H1 (cell line): ENCODE data around the gene ST3GAL3. TPM values are rescaled to one million over a fixed set of nuclear protein-coding genes. Genes with fewer than 3 reads are reported as not detected.
A peak's percentile ranks its signal among the peaks of the same experiment; 100 is the strongest.

ENCODE experiments used
- CTCF ChIA-PET: fragments of 300-600 bp; sonication (Branson Sonifier 250); formaldehyde crosslinking; loops from one replicate; lab custom pipeline; 2021; ENCODE audit not compliant: partially characterized antibody; lab: Charles Lee
- POLR2A ChIA-PET: fragments of 300-600 bp; sonication (Branson Sonifier 250); formaldehyde crosslinking; loops from one replicate; lab custom pipeline; 2021; ENCODE audit warnings: inconsistent platforms; ENCODE audit not compliant: partially characterized antibody; lab: Charles Lee
- DNase-seq, 2 experiments: peaks; one replicate each; pipeline versions ENCODE4 v3.0.0 to v3.0.0-alpha.2; 2010 to 2022; ENCODE audit warnings: low spot score in 2 of 2, low read depth in 1 of 2, mixed read lengths in 1 of 2
- FAIRE-seq: peaks from 2 replicates; lab custom pipeline; 2011; peaks lifted over from hg19 to GRCh38; lab: Jason Lieb, UNC
- H2AFZ ChIP-seq: 2 replicates; pipeline ENCODE4 v1.8.1; 2012; ENCODE audit warnings: low read length, inconsistent platforms
- H2AK5ac ChIP-seq: 2 replicates; pipeline ENCODE4 v1.6.1; 2013; ENCODE audit warnings: low read depth, low read length
- H2BK120ac ChIP-seq: replicated peaks from 2 replicates; pipeline ENCODE3; 2013; ENCODE audit warnings: low read depth, low read length, inconsistent platforms
- H2BK12ac ChIP-seq: 2 replicates; pipeline ENCODE4 v1.6.1; 2013; ENCODE audit warnings: low read depth, low read length
- H2BK15ac ChIP-seq: 2 replicates; pipeline ENCODE4 v1.6.1; 2013; ENCODE audit warnings: low read length
- H2BK20ac ChIP-seq: 2 replicates; pipeline ENCODE4 v1.6.1; 2013; ENCODE audit warnings: low read length
- H2BK5ac ChIP-seq: 2 replicates; pipeline ENCODE4 v1.6.1; 2013; ENCODE audit warnings: low read depth, low read length
- H3K14ac ChIP-seq: 2 replicates; pipeline ENCODE4 v1.6.1; 2013; ENCODE audit warnings: inconsistent platforms; ENCODE audit not compliant: insufficient read length
- H3K18ac ChIP-seq: 2 replicates; pipeline ENCODE4 v1.6.1; 2013; ENCODE audit warnings: low read length; ENCODE audit errors: extremely low read depth
- H3K23ac ChIP-seq: 2 replicates; pipeline ENCODE4 v1.6.1; 2013; ENCODE audit warnings: inconsistent platforms; ENCODE audit not compliant: insufficient read length
- H3K23me2 ChIP-seq: 2 replicates; pipeline ENCODE4 v1.6.1; 2013; ENCODE audit warnings: low read depth, low read length
- H3K27ac ChIP-seq: 2 replicates; pipeline ENCODE4 v1.6.1; 2011; ENCODE audit warnings: low read depth, low read length, inconsistent platforms
- H3K27me3 ChIP-seq, 4 experiments: replicated peaks in 1 of 4; 1 replicate in 1 of 4; 2 replicates in 3 of 4; pipeline versions ENCODE4 v1.6.1 to v1.8.1; 2011 to 2013; ENCODE audit warnings: low read length in 3 of 4, mild to moderate bottlenecking in 3 of 4, inconsistent platforms in 2 of 4, mixed read lengths in 2 of 4, moderate library complexity in 1 of 4; ENCODE audit not compliant: control insufficient read depth in 3 of 4, insufficient read depth in 3 of 4; ENCODE audit errors: extremely low read depth in 1 of 4
- H3K36me3 ChIP-seq, 4 experiments: 2 replicates each; pipeline versions ENCODE4 v1.6.1 to v1.8.1; 2011 to 2013; ENCODE audit warnings: mild to moderate bottlenecking in 4 of 4, low read length in 3 of 4, moderate library complexity in 2 of 4, control low read depth in 1 of 4, inconsistent platforms in 1 of 4; ENCODE audit not compliant: insufficient read depth in 4 of 4, control insufficient read depth in 2 of 4
- H3K4ac ChIP-seq: replicated peaks from 2 replicates; pipeline ENCODE3; 2013; ENCODE audit warnings: low read length, low read depth, mixed read lengths, inconsistent platforms; ENCODE audit not compliant: insufficient read length
- H3K4me1 ChIP-seq, 4 experiments: replicated peaks in 1 of 4; 1 replicate in 1 of 4; 2 replicates in 3 of 4; pipeline versions ENCODE4 v1.6.1 to v1.8.1; 2011 to 2013; ENCODE audit warnings: low read length in 3 of 4, inconsistent platforms in 2 of 4, mixed read lengths in 1 of 4; ENCODE audit not compliant: insufficient read depth in 4 of 4, control insufficient read depth in 3 of 4
- H3K4me2 ChIP-seq, 2 experiments: 2 replicates each; pipeline versions ENCODE4 v1.6.1 to v1.8.1; 2011 to 2013; ENCODE audit warnings: low read depth in 2 of 2, low read length in 2 of 2, control low read depth in 1 of 2, inconsistent platforms in 1 of 2, mild to moderate bottlenecking in 1 of 2; ENCODE audit not compliant: insufficient read depth in 1 of 2
- H3K4me3 ChIP-seq, 4 experiments: fragments of 200-600, 300-600 bp in 1 of 4; sonication (generic), shearing (Covaris generic), sonication (Bioruptor Twin) in 1 of 4; 2 replicates each; pipeline versions ENCODE4 v1.5.1 to v1.8.1; 2011 to 2016; ENCODE audit warnings: low read length in 4 of 4, low read depth in 3 of 4, control low read depth in 2 of 4, inconsistent platforms in 2 of 4, mild to moderate bottlenecking in 2 of 4, mixed read lengths in 1 of 4, moderate library complexity in 1 of 4; ENCODE audit not compliant: insufficient read depth in 2 of 4; ENCODE audit errors: extremely low read depth in 1 of 4
- H3K56ac ChIP-seq: replicated peaks from 2 replicates; pipeline ENCODE3; 2013; ENCODE audit warnings: low read depth, mild to moderate bottlenecking, mixed read lengths, low read length, inconsistent platforms; ENCODE audit not compliant: insufficient read length
- H3K79me1 ChIP-seq: 2 replicates; pipeline ENCODE4 v1.6.1; 2013; ENCODE audit warnings: low read depth, low read length, control low read depth
- H3K79me2 ChIP-seq, 2 experiments: 2 replicates each; pipeline versions ENCODE4 v1.6.1 to v1.8.1; 2012 to 2013; ENCODE audit warnings: low read length in 2 of 2, mild to moderate bottlenecking in 2 of 2, inconsistent platforms in 1 of 2; ENCODE audit not compliant: insufficient read depth in 2 of 2, control insufficient read depth in 1 of 2
- H3K9ac ChIP-seq, 4 experiments: replicated peaks in 1 of 4; 1 replicate in 1 of 4; 2 replicates in 3 of 4; pipeline versions ENCODE4 v1.6.1 to v1.8.1; 2011 to 2013; ENCODE audit warnings: low read depth in 3 of 4, low read length in 3 of 4, control low read depth in 2 of 4, mild to moderate bottlenecking in 2 of 4, moderate library complexity in 2 of 4, inconsistent platforms in 1 of 4; ENCODE audit errors: extremely low read depth in 1 of 4
- H3K9me3 ChIP-seq, 2 experiments: 2 replicates each; pipeline versions ENCODE4 v1.6.1 to v1.8.1; 2012 to 2013; ENCODE audit warnings: mild to moderate bottlenecking in 2 of 2, moderate library complexity in 2 of 2, control low read depth in 1 of 2, inconsistent platforms in 1 of 2, low read depth in 1 of 2, low read length in 1 of 2, mixed read lengths in 1 of 2; ENCODE audit not compliant: insufficient read depth in 2 of 2
- H4K20me1 ChIP-seq, 2 experiments: replicated peaks in 1 of 2; 2 replicates each; pipeline versions ENCODE3 to v1.8.1; 2011 to 2013; ENCODE audit warnings: inconsistent platforms in 2 of 2, low read length in 2 of 2, mild to moderate bottlenecking in 1 of 2; ENCODE audit not compliant: insufficient read depth in 2 of 2, control insufficient read depth in 1 of 2
- H4K5ac ChIP-seq: 2 replicates; pipeline ENCODE4 v1.6.1; 2013; ENCODE audit warnings: low read length, low read depth, mixed read lengths, inconsistent platforms; ENCODE audit not compliant: insufficient read length
- H4K8ac ChIP-seq: 2 replicates; pipeline ENCODE4 v1.8.0; 2013; ENCODE audit warnings: mild to moderate bottlenecking, moderate library complexity, low read length, inconsistent platforms; ENCODE audit not compliant: insufficient read depth; ENCODE audit errors: extremely low read depth
- H4K91ac ChIP-seq: replicated peaks from 2 replicates; pipeline ENCODE3; 2013; ENCODE audit warnings: low read length, mixed read lengths, inconsistent platforms; ENCODE audit not compliant: insufficient read length
- ASH2L ChIP-seq: fragments of 200-600, 300-600 bp; sonication (generic); IDR thresholded peaks from one replicate; pipeline ENCODE4 v1.7.1; 2017; ENCODE audit warnings: low read length
- GTF2F1 ChIP-seq: IDR thresholded peaks from 2 replicates; pipeline ENCODE4 v1.6.1; 2012; ENCODE audit warnings: low read depth, low read length, improper control_type of control experiment, borderline replicate concordance
- HDAC2 ChIP-seq, 2 experiments: fragments of 300-600 bp in 1 of 2; sonication (generic) in 1 of 2; IDR thresholded peaks; 2 replicates each; pipeline ENCODE4 v1.6.1; 2011 to 2012; ENCODE audit warnings: low read depth in 2 of 2, low read length in 2 of 2, mild to moderate bottlenecking in 2 of 2, moderate library complexity in 2 of 2, borderline replicate concordance in 1 of 2, inconsistent platforms in 1 of 2
- JUND ChIP-seq: IDR thresholded peaks from 2 replicates; pipeline ENCODE4 v1.6.1; 2011; ENCODE audit warnings: mild to moderate bottlenecking, improper control_type of control experiment, low read length
- POU5F1 ChIP-seq: IDR thresholded peaks from 2 replicates; pipeline ENCODE4 v1.6.1; 2011; ENCODE audit warnings: low read depth, mild to moderate bottlenecking, low read length, moderate library complexity
- RAD21 ChIP-seq, 2 experiments: IDR thresholded peaks in 1 of 2; conservative IDR thresholded peaks in 1 of 2; 2 replicates each; pipeline ENCODE4 v1.6.1; 2011; ENCODE audit warnings: low read depth in 2 of 2, low read length in 2 of 2, improper control_type of control experiment in 1 of 2, inconsistent platforms in 1 of 2, mild to moderate bottlenecking in 1 of 2, moderate library complexity in 1 of 2
- RBBP5 ChIP-seq: IDR thresholded peaks from 2 replicates; pipeline ENCODE4 v1.7.1; 2012; ENCODE audit warnings: low read depth, mild to moderate bottlenecking, inconsistent platforms, low read length, moderate library complexity, borderline replicate concordance
- SIN3A ChIP-seq, 2 experiments: IDR thresholded peaks in 1 of 2; conservative IDR thresholded peaks in 1 of 2; 2 replicates each; pipeline ENCODE4 v1.6.1; 2011 to 2012; ENCODE audit warnings: low read length in 2 of 2, improper control_type of control experiment in 1 of 2, low read depth in 1 of 2, mild to moderate bottlenecking in 1 of 2
- SP2 ChIP-seq: IDR thresholded peaks from 2 replicates; pipeline ENCODE4 v1.6.1; 2012; ENCODE audit warnings: mild to moderate bottlenecking, low read length, inconsistent platforms
- TBP ChIP-seq: IDR thresholded peaks from 2 replicates; pipeline ENCODE4 v1.6.1; 2011; ENCODE audit warnings: low read depth, low read length, improper control_type of control experiment
- ZNF274 ChIP-seq: IDR thresholded peaks from 2 replicates; pipeline ENCODE4 v1.7.0; 2012; ENCODE audit warnings: low read length, borderline replicate concordance; ENCODE audit errors: extremely low read depth
- WGBS, 2 experiments: shearing (Covaris generic) in 1 of 2; methylation state at CpG; one replicate each; pipeline versions ENCODE4 v1.1.6 to v1.1.7; 2013 to 2015; ENCODE audit warnings: low lambda C conversion rate in 2 of 2, mixed read lengths in 2 of 2, inconsistent platforms in 1 of 2, low coverage in 1 of 2, missing lambda C conversion rate in 1 of 2; ENCODE audit not compliant: insufficient replicate concordance in 2 of 2, insufficient coverage in 1 of 2, insufficient read length in 1 of 2; ENCODE audit errors: extremely low coverage in 1 of 2, missing lambda C conversion rate in 1 of 2; 5-methylcytosine and 5-hydroxymethylcytosine counted together
- polyA plus RNA-seq, 7 experiments: library from polyadenylated mRNA; depleted of rRNA in 3 of 7; stranded (reverse) in 5 of 7; unstranded in 2 of 7; fragments of >200 nt in 5 of 7; fragments of 200-250 nt in 2 of 7; gene quantifications; 1 replicate in 5 of 7; 2 replicates in 1 of 7; 4 replicates in 1 of 7; pipeline versions ENCODE4 v1.2.1 to v1.2.3, GENCODE V29; 2011 to 2013; ENCODE audit warnings: missing spikeins in 2 of 7, mixed read lengths in 2 of 7
- total RNA-seq: library from RNA; stranded (reverse); fragmentation: NEBNext Ultra II Directional; extraction: Animal tissue kit (Norgen Biotek cat#: 25700); gene quantifications from 2 replicates; pipeline ENCODE4 v1.2.1, GENCODE V29; 2021
- TF ChIP-seq, protein P1 (sequence below): IDR thresholded peaks from 2 replicates; pipeline ENCODE4 v1.6.1; 2012; ENCODE audit warnings: inconsistent platforms

Gene ST3GAL3
- total and polyA plus RNA-seq, 2 of the 8 experiments (the other 6 are each of a cell fraction or from before 2014, with no cell fraction given): 6.8 to 7.0 TPM

DNA sequence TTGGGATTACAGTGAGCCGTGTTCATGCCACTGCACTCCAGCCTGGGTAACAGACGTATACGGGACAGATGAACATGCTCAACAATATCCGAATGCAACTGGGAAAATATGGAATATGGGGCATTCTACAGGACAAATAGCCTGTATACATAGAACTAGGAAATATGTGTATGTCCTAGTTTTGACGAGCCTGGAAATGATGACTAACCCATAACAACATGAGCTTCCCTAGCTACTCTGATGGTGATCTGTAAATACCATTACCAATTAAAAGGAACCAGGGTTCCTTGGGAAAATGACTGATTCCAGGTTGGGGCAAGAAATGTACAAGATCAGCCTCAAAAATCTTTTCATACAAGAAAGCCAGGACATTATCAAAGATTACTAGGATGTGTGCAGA, 183.5 kb downstream of the ST3GAL3 start:
- Histone ChIP-seq H3K4me2 (no peak overlapping the region), H3K18ac (no peak overlapping the region), H2AFZ (no peak overlapping the region), H3K4ac (no peak overlapping the region), H2BK12ac (no peak overlapping the region), H3K23ac (no peak overlapping the region), H4K5ac (no peak overlapping the region), H3K27ac (no peak overlapping the region), H3K27me3 (no peaks in the 10 kb centered on the region), H3K4me1 (peaks cover 0 to 6% (median 4%) of the 10 kb centered on the region in 4 experiments; a peak in 6 of 7 replicates), H2BK15ac (no peak overlapping the region), H3K56ac (no peak overlapping the region), H2BK120ac (no peak overlapping the region), H3K14ac (no peak overlapping the region), H3K23me2 (peaks cover 3% of the 10 kb centered on the region; the same call in 1 of the 2 replicates), H3K9me3 (no peaks in the 10 kb centered on the region), H3K79me1 (no peaks in the 10 kb centered on the region), H3K4me3 (no peak overlapping the region), H4K8ac (no peak overlapping the region), H3K36me3 (no peaks in the 10 kb centered on the region), H2BK5ac (no peak overlapping the region), H4K20me1 (no peaks in the 10 kb centered on the region), H3K9ac (no peak overlapping the region), H2BK20ac (0 out of 2 replicates have a peak overlapping the region, but pooled peaks have one; percentile 61), H2AK5ac (no peak overlapping the region), H4K91ac (no peak overlapping the region), H3K79me2 (no peaks in the 10 kb centered on the region)
- ChIA-PET CTCF (interaction anchor here (1.1 to 2.1 kb wide), 5 partner anchors 9 to 127 kb away, joined by 3 to 7 read pairs (median 5); partner anchors contain the start of gene ARTN), POLR2A (interaction anchor here (1.3 kb wide), 2 partner anchors 11 to 16 kb away, joined by 3 to 5 read pairs; no protein-coding TSS in a partner anchor)
- no peak for DNase-seq
- WGBS, 2 experiments: 95% methylated on average over 5 of the region's 5 CpGs; no CpG with 5 or more reads in 1 of the 2 experiments
- FAIRE-seq: peak; percentile 19
- TF ChIP-seq JUND: no peak
- TF ChIP-seq, protein P1, sequence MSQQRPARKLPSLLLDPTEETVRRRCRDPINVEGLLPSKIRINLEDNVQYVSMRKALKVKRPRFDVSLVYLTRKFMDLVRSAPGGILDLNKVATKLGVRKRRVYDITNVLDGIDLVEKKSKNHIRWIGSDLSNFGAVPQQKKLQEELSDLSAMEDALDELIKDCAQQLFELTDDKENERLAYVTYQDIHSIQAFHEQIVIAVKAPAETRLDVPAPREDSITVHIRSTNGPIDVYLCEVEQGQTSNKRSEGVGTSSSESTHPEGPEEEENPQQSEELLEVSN: no peak
- TF ChIP-seq HDAC2 (IDR thresholded peaks at IDR 0.05; ENCODE audit: borderline replicate concordance in 1 of 2, low read depth in 2 of 2, low read length in 2 of 2): no peak
- no peak for TF ChIP-seq POU5F1
- TF ChIP-seq GTF2F1: no peak
- no peak for TF ChIP-seq TBP
- TF ChIP-seq RBBP5: no peak
- no peak for TF ChIP-seq ZNF274
- TF ChIP-seq SP2: no peak
- TF ChIP-seq SIN3A (conservative IDR thresholded peaks at IDR 0.05 in 1 of 2, IDR thresholded peaks at IDR 0.05 in 1 of 2; ENCODE audit: low read depth in 1 of 2, low read length in 2 of 2): no peak
- no peak for TF ChIP-seq RAD21 (IDR thresholded peaks at IDR 0.05 in 1 of 2, conservative IDR thresholded peaks at IDR 0.05 in 1 of 2; ENCODE audit: low read depth in 2 of 2, low read length in 2 of 2)
- TF ChIP-seq ASH2L: no peak
